KG1 (cell line): Measurements from ENCODE around the gene NFIC.

Experiments used
- DNase-seq: peaks from one replicate; lab custom pipeline; 2025; lab: John Stamatoyannopoulos, UW

The NFIC gene

DNA sequence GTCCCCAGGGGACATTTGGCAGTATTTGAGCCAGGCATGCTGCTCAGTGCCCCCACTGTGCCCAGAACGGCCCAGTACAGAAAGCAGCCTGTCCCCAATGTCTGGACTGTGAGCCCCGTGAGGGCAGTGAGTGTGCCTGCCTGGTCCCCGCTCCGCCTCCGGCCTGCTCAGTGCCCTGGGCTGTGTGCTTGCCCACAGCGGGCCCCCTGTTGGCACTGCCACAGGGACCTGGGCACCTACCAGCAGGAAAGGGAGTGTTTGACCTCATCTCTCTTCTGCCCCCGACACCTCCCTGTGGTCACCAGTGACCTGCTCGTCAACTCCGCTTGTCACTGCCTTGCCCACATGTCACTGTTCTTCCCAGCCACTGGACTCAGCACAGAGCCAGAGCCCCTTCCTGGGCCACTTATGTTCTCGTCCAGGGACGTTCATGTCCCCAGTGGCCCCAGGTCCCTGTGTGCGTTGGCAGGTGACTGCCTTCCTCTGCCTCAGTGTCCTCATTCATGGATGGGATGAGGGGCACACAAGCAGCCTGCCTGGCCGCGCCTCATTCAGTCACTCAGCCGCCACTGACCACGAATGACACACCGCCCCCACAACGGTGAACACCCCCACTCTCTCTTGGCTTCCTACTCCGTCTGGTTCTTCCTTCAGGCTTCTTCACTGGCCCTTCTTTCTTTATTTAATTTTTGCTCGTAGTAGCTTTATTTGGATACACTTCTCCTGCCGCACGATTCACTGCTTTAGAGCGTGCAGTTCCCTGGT lies 142.6 kb downstream of the NFIC start:
- no peak for DNase-seq

GRCh38 chr19:3509566-3509989 lies 143.2 kb downstream of the NFIC start:
- no peak for DNase-seq

DNA sequence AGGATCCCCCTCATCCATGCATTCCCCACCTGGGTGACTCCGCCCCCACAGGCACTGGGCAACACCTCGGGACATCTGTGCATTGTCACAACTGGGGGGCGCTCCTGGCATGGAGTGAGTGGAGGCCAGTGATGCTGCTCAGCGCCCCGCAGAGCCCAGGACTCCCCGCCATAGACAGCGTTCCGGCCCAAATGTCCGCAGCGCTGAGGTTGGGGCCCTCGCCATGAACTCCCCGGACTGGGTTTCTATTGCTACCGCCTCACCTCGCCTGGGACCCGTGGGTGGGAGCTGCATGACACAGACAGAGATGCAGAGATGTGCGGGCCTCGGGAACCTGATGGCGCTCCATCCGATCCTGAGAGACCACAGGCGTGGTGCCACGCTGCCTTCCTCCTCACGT lies 144.3 kb downstream of the NFIC start:
- DNase-seq: no peak

- no peak for DNase-seq
Observed at GRCh38 chr19:3511506-3512251, 145.3 kb downstream of the NFIC start.

DNA sequence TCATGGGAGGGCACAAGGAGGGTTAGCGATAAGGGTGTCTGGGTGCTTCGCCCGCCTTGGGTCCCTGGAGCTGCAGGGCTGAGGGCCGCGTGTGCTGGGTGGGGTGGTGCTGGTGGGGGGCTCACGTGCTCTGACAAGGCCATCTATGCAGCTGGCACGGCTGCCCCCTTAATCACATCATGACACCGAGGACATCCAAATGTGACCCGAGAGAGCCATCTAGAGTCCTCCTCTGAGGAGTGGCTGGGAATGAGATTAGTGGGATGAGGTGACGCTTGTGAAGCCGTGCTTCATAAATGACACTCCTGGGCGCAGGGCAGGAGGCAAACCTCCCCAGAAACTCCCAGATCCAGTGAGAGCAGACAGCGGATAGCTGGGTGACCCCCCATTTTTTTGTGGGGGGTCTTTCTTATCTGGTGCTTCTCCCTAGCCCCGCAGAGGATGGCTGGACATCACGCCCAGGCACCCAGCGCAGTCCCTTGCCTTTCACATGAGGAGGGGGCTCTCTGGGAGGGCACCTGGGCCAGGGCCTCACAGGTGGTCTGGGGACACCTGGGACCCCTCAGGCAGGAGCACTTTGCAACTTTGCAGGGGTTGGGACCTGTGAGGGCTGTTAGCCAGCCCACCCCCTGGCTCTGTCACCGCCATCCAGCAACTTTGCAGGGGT lies 146.3 kb downstream of the NFIC start:
- no peak for DNase-seq

GRCh38 chr19:3513229-3514140 lies 147.1 kb downstream of the NFIC start:
- DNase-seq: no peak

GRCh38 chr19:3514930-3515329 lies 148.5 kb downstream of the NFIC start:
- no peak for DNase-seq

- DNase-seq: no peak
Observed at GRCh38 chr19:3515891-3516422, 149.6 kb downstream of the NFIC start.

DNA sequence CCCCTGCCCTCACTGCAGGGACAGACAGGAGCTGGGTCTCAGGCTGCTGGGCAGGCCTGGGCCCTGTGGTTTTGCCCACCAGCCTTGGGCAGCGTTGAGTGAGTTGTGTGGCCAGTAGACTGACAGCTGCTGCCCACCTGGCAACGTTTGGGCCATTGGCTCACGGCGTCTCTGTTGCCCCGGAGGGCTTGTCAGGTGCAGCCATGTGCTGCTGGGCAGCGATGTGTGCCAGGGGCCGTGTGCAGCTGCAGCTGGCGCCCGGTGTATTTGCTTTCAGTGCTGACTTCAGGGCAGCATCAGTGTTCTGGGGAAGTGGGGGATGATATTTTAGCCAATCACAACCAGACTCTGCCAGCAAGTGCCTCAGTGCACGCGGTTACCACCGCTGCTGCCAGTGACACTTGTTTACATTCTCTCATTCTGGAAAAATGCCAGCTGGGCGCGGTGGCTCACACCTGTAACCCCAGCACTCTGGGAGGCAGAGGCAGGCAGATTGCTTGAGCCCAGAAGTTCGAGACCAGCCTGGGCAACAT lies 150.4 kb downstream of the NFIC start:
- DNase-seq: no peak

DNA sequence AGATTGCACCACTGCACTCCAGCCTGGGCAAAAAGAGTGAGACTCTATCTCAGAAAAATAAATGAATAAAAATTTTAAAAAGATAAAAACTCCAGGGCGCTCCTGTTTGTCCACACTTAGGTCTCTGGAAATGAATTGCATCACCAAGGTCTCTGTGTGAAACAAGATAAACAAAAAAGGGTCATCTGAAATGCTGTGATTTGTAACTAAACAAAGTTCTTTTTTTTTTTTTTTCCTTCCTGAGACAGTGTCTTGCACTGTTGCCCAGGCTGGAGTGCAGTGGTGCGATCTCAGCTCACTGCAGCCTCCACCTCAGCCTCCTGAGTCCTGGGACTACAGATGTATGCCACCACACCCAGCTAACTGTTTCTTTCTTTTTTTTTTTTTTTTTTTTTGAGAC lies 151.3 kb downstream of the NFIC start:
- no peak for DNase-seq

DNA sequence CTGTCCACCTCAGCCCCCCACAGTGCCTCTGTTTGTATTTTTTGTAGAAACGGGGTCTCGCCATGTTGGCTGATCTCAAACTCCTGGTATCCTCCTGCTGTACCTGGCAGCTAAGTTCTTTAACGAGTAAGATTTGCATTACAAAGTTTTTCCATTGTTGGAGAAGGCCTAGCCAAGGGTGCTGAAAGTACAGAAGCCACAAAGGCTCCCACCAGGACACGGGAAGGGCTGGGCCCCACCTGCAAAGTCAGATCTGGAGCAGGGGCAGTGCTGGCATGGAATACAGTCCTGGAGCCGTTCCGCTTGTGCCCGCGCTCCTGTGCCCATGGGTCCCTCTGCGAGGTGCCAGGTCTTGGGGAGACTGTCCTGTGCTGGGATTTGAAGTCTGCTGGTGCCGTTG lies 151.9 kb downstream of the NFIC start:
- DNase-seq: no peak

GRCh38 chr19:3518659-3519058 lies 152.3 kb downstream of the NFIC start:
- DNase-seq: no peak
